Astrocyte of the spinal cord (primary cell): ENCODE data around the gene HRC.

ENCODE experiments used
- DNase-seq: peaks from one replicate; pipeline ENCODE4 v3.0.0; 2011; ENCODE audit warnings: low read depth, low spot score
- H3K4me3 ChIP-seq: 2 replicates; pipeline ENCODE4 v1.5.1; 2011; ENCODE audit warnings: low read depth, mild to moderate bottlenecking, low read length, moderate library complexity
- in situ Hi-C: cut with HindIII; loops from 2 replicates; pipeline ENCODE4 v1.10.0; 2017; ENCODE audit warnings: low sequenced_read_pairs
- TF ChIP-seq, protein P1 (sequence below): IDR thresholded peaks from 2 replicates; pipeline ENCODE4 v1.5.1; 2012; ENCODE audit warnings: low read depth, mild to moderate bottlenecking, low read length, inconsistent platforms

HRC gene

GRCh38 chr19:49173198-49173597 lies 18.0 kb upstream of the HRC start:
- in situ Hi-C loops = no loop called here
- no peak for DNase-seq
- no peak overlapping the region for H3K4me3 ChIP-seq
- TF ChIP-seq, protein P1, sequence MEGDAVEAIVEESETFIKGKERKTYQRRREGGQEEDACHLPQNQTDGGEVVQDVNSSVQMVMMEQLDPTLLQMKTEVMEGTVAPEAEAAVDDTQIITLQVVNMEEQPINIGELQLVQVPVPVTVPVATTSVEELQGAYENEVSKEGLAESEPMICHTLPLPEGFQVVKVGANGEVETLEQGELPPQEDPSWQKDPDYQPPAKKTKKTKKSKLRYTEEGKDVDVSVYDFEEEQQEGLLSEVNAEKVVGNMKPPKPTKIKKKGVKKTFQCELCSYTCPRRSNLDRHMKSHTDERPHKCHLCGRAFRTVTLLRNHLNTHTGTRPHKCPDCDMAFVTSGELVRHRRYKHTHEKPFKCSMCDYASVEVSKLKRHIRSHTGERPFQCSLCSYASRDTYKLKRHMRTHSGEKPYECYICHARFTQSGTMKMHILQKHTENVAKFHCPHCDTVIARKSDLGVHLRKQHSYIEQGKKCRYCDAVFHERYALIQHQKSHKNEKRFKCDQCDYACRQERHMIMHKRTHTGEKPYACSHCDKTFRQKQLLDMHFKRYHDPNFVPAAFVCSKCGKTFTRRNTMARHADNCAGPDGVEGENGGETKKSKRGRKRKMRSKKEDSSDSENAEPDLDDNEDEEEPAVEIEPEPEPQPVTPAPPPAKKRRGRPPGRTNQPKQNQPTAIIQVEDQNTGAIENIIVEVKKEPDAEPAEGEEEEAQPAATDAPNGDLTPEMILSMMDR = no peak

GRCh38 chr19:49168421-49168820 lies 13.2 kb upstream of the HRC start:
- no peak for DNase-seq
- in situ Hi-C loops = no loop called here
- no peak overlapping the region for H3K4me3 ChIP-seq
- TF ChIP-seq, protein P1 = no peak

GRCh38 chr19:49167857-49168409 lies 12.7 kb upstream of the HRC start:
- TF ChIP-seq, protein P1 = no peak
- no peak for DNase-seq
- in situ Hi-C loops = no loop called here
- no peak overlapping the region for H3K4me3 ChIP-seq

- no peak overlapping the region for H3K4me3 ChIP-seq
- TF ChIP-seq, protein P1 = peak; percentile 15
- no peak for DNase-seq
- in situ Hi-C loops = no loop called here
Measured at GRCh38 chr19:49165865-49166301, 10.7 kb upstream of the HRC start.

- no peak overlapping the region for H3K4me3 ChIP-seq
- in situ Hi-C loops = no loop called here
- no peak for DNase-seq
- TF ChIP-seq, protein P1 = no peak
Measured at GRCh38 chr19:49165111-49165750, 10.0 kb upstream of the HRC start.

- in situ Hi-C loops = no loop called here
- TF ChIP-seq, protein P1 = no peak
- H3K4me3 ChIP-seq = no peak overlapping the region
- peak; percentile 26 for DNase-seq
Measured at GRCh38 chr19:49161987-49162386, 6.8 kb upstream of the HRC start.
